Upper lobe of left lung (tissue), 6 donors: Measurements from ENCODE around the gene AKT1. TPM values are rescaled to one million over a fixed set of nuclear protein-coding genes. Genes with fewer than 3 reads are reported as not detected.

Experiments used
- ATAC-seq, 2 donors: fragments of 200-7000 bp; cut with Tn5 transposase; one replicate each; pipeline ENCODE4 v1.9.1; 2022; ENCODE audit warnings: mild to moderate bottlenecking in 2 of 2, moderate library complexity in 2 of 2; ENCODE audit not compliant: low FRiP score in 2 of 2
- DNase-seq, 2 donors: peaks; one replicate each; pipeline ENCODE4 v3.0.0-alpha.2; 2019 to 2020
- H3K27ac ChIP-seq, 4 donors: fragments of 200-600 bp; sonication (generic); one replicate each; pipeline ENCODE4 v1.5.1; 2016 to 2019
- H3K27me3 ChIP-seq, 4 donors: fragments of 200-600 bp; sonication (generic); one replicate each; pipeline ENCODE4 v1.5.1; 2017 to 2019
- H3K36me3 ChIP-seq, 4 donors: fragments of 200-600 bp; sonication (generic); one replicate each; pipeline ENCODE4 v1.5.1; 2016 to 2019
- H3K4me1 ChIP-seq, 4 donors: fragments of 200-600 bp; sonication (generic); one replicate each; pipeline ENCODE4 v1.5.1; 2018 to 2019
- H3K4me3 ChIP-seq, 4 donors: fragments of 200-600 bp; sonication (generic); one replicate each; pipeline ENCODE4 v1.5.1; 2017 to 2019; ENCODE audit warnings: mild to moderate bottlenecking in 2 of 4, moderate library complexity in 1 of 4
- H3K9me3 ChIP-seq, 4 donors: fragments of 200-600 bp; sonication (generic); one replicate each; pipeline ENCODE4 v1.5.1; 2018 to 2019
- CTCF ChIP-seq, 6 experiments: fragments of 450-650 bp in 4 of 6; fragments of 200-600 bp in 2 of 6; sonication (generic) in 2 of 6; IDR thresholded peaks; one replicate each; pipeline ENCODE4 v1.5.1; 2016 to 2019; ENCODE audit warnings: antibody characterized with exemption in 6 of 6
- EP300 ChIP-seq, 4 donors: sonication (generic); formaldehyde crosslinking; IDR thresholded peaks; one replicate each; pipeline ENCODE4 v1.5.1; 2017; ENCODE audit warnings: antibody characterized with exemption in 4 of 4, control low read depth in 2 of 4
- POLR2A ChIP-seq, 4 donors: fragments of 450-650 bp; IDR thresholded peaks; one replicate each; pipeline ENCODE4 v1.5.1; 2016 to 2017; ENCODE audit warnings: antibody characterized with exemption in 4 of 4, mild to moderate bottlenecking in 2 of 4
- POLR2AphosphoS5 ChIP-seq, 2 donors: sonication (generic); formaldehyde crosslinking; IDR thresholded peaks; one replicate each; pipeline ENCODE4 v1.5.1; 2017; ENCODE audit warnings: antibody characterized with exemption in 2 of 2
- WGBS, 2 donors: methylation state at CpG; one replicate each; pipeline ENCODE4 v1.1.5; 2017 to 2018; 5-methylcytosine and 5-hydroxymethylcytosine counted together
- total RNA-seq, 6 donors: library from RNA; depleted of rRNA in 4 of 6; stranded (reverse); fragments of >200 nt in 4 of 6; gene quantifications; one replicate each; pipeline versions ENCODE4 v1.1.0 to v1.2.1, GENCODE V29; 2016 to 2021
- donor health status: DM: no; HTN: no; CAD: no; lungs with moderate emphysema.
- donor health status: DM: no; HTN: yes; CAD: no; lungs with severe emphysema.

The AKT1 gene
- total RNA-seq, 6 donors from 2014 or later = 122 to 283 (median 191) TPM

- peak in 1 of 2 donors; percentile 84 for DNase-seq
- Histone ChIP-seq H3K4me3 (no peak overlapping the region), H3K27ac (no peak overlapping the region), H3K27me3 (no peaks in the 10 kb centered on the region), H3K4me1 (peaks cover 17 to 36% (median 22%) of the 10 kb centered on the region in 4 donors), H3K36me3 (peaks cover 0 to 2% (median 0%) of the 10 kb centered on the region in 4 donors), H3K9me3 (no peaks in the 10 kb centered on the region)
- 89% methylated on average over 8 to 24 of the region's 25 CpGs for WGBS, 2 donors
- ATAC-seq = no peak
- TF ChIP-seq POLR2A (IDR thresholded peaks at IDR 0.05) = no peak
- TF ChIP-seq EP300 (IDR thresholded peaks at IDR 0.05) = no peak
- TF ChIP-seq POLR2AphosphoS5 (IDR thresholded peaks at IDR 0.05) = no peak
- no peak for TF ChIP-seq CTCF (IDR thresholded peaks at IDR 0.05)
These were observed 69.6 kb downstream of the AKT1 start for GRCh38 chr14:104725772-104726548.

GRCh38 chr14:104724981-104725771, 70.4 kb downstream of the AKT1 start:
- peak overlapping the region in 3 of 4 donors; percentile 71 to 90 (median 80) for H3K4me3 ChIP-seq
- DNase-seq (peak in 1 of 2 donors; percentile 83), ATAC-seq (peak; percentile 5 to 15)
- H3K27me3 ChIP-seq = no peaks in the 10 kb centered on the region
- no peak for TF ChIP-seq POLR2AphosphoS5 (IDR thresholded peaks at IDR 0.05)
- TF ChIP-seq CTCF (IDR thresholded peaks at IDR 0.05) = no peak
- no peak for TF ChIP-seq EP300 (IDR thresholded peaks at IDR 0.05)
- no peak for TF ChIP-seq POLR2A (IDR thresholded peaks at IDR 0.05)
- H3K4me1 ChIP-seq = peaks cover 17 to 36% (median 22%) of the 10 kb centered on the region in 4 donors
- no peaks in the 10 kb centered on the region for H3K9me3 ChIP-seq
- peaks cover 0 to 2% (median under 1%) of the 10 kb centered on the region in 4 donors for H3K36me3 ChIP-seq
- H3K27ac ChIP-seq = peak overlapping the region in 2 of 4 donors; percentile 74
- WGBS, 2 donors = 62 to 65% methylated on average over 2 to 21 of the region's 24 CpGs

GRCh38 chr14:104724407-104724980, 71.1 kb downstream of the AKT1 start:
- WGBS, 2 donors = 7 to 17% methylated on average over 12 of the region's 27 CpGs
- DNase-seq = no peak
- no peaks in the 10 kb centered on the region for H3K27me3 ChIP-seq
- peak; percentile 6 for ATAC-seq
- H3K9me3 ChIP-seq = no peaks in the 10 kb centered on the region
- H3K36me3 ChIP-seq = peaks cover 0 to 7% (median 2%) of the 10 kb centered on the region in 4 donors
- H3K4me1 ChIP-seq = peaks cover 17 to 36% (median 22%) of the 10 kb centered on the region in 4 donors
- H3K4me3 ChIP-seq = peak overlapping the region; percentile 71 to 90 (median 84)
- peak overlapping the region; percentile 37 to 74 (median 66) for H3K27ac ChIP-seq
- TF ChIP-seq EP300 (IDR thresholded peaks at IDR 0.05) (no peak), CTCF (IDR thresholded peaks at IDR 0.05) (no peak), POLR2A (IDR thresholded peaks at IDR 0.05) (no peak), POLR2AphosphoS5 (IDR thresholded peaks at IDR 0.05) (no peak)

GRCh38 chr14:104723651-104724406, 71.7 kb downstream of the AKT1 start, which contains the start of gene ADSS1:
Gene ADSS1 (plus strand): TSS chr14:104724229. CDS start chr14:104724271, 42 bp downstream.
- Histone ChIP-seq H3K27ac (peak within 1 kb of the TSS; percentile 37 to 74 (median 66)), H3K36me3 (peaks cover 0 to 14% (median 7%) of the 10 kb centered on the region in 4 donors), H3K9me3 (no peaks in the 10 kb centered on the region), H3K27me3 (no peaks in the 10 kb centered on the region), H3K4me1 (peaks cover 17 to 36% (median 22%) of the 10 kb centered on the region in 4 donors), H3K4me3 (peak within 1 kb of the TSS; percentile 71 to 90 (median 84))
- TF ChIP-seq EP300 (IDR thresholded peaks at IDR 0.05) (no peak), POLR2A (IDR thresholded peaks at IDR 0.05) (peak in 1 of 4 donors; percentile 53), CTCF (IDR thresholded peaks at IDR 0.05) (peak; percentile 94 to 98 (median 96))
- peak; percentile 68 to 94 for DNase-seq
- 1 to 2% methylated on average over 22 to 23 of the region's 82 CpGs for WGBS, 2 donors
- ATAC-seq = peak; percentile 69 to 90
